ENCODE measurements around the gene ALDH3A2.

ALDH3A2 gene

DNA sequence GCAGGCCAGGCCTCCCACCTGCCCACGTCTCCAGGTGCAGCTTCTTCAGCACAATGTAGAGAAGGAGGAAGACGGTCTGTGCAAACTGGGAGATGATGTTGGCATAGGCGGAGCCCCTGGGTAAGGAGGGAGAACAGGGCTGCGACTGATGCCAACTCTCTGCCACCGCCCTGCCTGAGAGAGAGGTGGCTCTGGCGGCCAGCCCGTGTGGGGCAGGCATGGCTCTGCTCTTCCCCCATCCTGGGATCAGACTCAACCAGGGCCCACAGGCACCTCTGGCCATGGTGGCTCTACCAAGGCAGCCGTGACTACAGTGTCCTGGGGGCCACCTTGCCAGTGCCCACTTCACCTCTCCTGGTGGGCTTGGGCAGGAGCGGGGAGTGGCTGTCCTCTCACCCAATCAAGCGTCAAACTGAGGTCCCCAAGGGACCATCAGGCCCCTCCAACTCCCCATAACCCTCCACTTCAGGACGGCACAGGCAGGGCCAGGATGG is 59.2 kb downstream of the ALDH3A2 start:
- DNase-seq = no peak
- in situ Hi-C loops (cut with HindIII; ENCODE audit: low pct_ligation_motif_present, low pct_unique_long_range_greater_than_20kb, low sequenced_read_pairs) = no loop called here

DNA sequence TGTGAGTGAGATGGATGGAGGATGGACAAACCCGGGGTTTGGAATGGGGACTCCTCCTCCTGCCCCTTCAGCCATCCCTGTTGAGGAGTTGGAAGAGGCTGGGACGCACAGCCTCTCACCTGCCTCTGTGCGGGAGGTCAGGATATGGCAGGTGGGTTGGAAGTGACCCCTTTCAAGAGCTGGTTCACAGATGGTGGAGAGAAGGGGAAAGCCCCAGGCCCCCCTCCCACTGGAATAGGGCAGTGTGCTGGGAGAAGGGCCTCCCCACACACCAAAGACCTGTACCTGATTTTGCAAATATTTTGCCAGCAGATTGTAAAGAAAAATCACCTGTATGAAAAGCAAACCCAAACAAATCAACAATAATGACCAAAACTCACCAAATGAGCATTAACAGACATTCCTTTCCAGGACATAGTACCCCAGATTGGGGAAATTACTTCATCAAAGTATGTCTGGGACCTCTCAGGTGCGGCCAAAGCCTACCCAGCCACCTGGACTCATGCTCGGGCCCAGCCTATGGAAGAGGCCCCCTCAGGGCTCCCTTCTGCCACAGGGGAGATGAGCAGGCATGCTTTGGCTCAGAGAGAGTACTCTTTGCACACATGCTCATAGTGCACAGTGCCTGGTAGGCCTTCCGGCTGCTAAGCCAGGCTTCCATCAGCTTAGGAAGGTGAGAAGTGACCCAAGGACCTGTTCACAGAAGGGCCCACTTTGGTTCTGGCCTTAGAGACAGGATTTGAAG is 60.1 kb downstream of the ALDH3A2 start:
- in situ Hi-C loops (cut with HindIII; ENCODE audit: low pct_ligation_motif_present, low pct_unique_long_range_greater_than_20kb, low sequenced_read_pairs) = no loop called here
- DNase-seq = no peak

DNA sequence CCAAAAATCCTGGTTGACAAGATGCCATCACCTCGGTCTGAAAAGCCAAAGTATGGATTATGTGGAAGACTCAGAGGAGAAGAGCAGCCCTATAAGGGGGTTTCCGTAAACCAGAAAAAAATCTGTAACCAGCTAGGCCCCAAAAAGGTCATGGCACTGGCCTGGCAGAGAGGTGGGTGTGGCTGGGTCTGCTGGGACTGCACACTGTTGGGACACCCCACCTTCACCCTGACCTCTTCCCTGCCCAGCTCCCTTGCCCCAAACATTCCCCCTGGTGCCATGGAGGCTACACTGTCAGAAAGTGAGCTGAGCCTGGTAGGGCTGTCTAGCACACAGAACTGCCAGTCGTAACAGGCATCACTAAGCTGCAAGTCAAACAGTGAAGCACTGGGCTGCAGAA is 61.3 kb downstream of the ALDH3A2 start:
- in situ Hi-C loops (cut with HindIII; ENCODE audit: low pct_ligation_motif_present, low pct_unique_long_range_greater_than_20kb, low sequenced_read_pairs) = no loop called here
- no peak for DNase-seq

DNA sequence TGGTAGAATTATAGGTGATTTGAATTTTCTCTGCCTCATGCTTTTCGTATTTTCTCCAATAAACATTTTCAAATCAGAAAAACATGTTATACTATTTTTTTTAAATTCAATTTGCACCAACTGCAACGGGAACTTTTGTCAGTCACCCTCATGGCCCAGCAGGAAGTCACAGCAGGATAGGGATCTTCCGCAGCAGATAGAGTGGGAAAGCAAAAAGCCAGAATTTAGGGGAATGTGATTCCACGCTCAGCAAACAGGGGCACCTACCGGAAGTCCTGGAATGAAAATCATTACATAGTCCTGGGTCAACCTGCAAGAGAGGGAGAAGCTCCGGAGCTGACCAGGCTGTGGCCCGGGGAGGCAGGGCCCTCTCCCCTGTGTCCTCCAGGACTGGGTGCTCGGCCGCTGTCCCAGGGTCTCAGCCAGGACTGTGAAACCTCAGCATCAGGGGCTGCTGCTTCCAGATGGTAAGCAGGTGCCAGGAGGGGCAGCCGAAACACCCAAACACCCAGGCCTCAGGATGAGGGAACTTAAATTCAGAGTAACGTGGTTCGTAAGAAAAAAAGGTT is 64.0 kb downstream of the ALDH3A2 start:
- in situ Hi-C loops (cut with HindIII; ENCODE audit: low pct_ligation_motif_present, low pct_unique_long_range_greater_than_20kb, low sequenced_read_pairs) = no loop called here
- no peak for DNase-seq

GRCh38 chr17:19713462-19713861 is 64.9 kb downstream of the ALDH3A2 start:
- in situ Hi-C loops (cut with HindIII; ENCODE audit: low pct_ligation_motif_present, low pct_unique_long_range_greater_than_20kb, low sequenced_read_pairs) = no loop called here
- no peak for DNase-seq

DNA sequence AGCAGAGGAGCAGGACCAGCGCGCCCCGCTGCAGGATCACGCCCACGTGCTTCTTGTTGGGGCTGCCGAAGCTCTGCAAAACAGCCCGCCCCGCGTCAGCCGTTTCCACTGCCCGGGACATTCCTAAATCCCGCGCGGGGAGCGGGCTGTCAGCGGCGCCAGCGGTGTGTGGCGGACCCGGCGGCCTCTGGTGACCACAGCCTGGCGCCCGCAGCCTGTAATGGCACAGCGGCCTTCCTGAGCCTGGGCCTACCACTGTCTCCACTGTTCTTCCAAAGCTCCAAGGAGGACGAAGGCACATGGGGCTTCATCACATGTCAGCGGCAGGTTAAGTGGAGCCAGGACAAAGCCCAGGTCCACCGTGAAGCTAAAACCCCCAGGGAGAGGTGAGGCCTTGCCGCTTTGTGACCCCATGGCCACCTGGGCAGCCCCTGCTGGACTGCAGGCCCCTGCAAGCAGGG is 65.4 kb downstream of the ALDH3A2 start:
- DNase-seq = no peak

DNA sequence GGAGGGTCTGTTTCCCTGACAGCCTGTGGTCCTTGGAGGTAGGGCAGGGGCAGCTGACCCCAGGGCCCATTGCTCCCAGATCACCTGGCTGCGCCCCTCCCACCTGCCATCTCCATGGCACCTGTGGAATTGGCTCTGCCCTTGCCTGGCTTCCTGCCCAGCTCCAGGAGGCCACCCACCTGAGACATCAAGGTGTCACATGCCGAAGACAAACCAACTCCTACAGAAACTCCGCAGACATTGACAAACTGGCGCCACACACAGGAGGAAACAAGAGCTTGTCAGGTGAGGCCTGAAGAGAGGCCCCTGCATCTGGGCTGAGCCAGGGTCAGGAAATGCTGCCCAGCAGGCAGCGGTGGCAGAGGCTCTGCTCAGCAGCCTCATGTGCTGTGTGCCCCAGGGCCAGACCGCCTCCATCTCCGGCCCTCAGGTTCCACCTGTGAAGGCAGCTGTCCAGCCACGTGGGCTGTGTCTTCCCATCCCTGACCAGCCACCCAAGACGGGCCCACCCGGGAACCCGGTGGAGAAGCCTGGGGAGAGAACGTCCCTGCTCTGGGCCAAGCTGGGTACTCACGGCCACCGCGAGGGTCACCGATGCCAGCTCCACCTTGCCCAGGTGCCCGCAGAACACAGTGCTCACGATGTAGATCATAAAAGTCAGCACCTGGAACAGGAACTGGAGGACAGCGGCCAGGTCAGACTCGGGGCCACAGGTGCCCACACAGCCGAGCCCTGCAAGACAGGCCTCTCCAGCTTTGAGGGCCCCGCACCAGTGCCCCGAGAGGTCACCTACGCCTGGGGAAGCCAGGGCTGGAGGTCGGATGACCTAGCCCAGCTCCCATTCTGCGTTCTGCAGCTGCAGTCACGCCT is 66.2 kb downstream of the ALDH3A2 start:
- in situ Hi-C loops (cut with HindIII; ENCODE audit: low pct_ligation_motif_present, low pct_unique_long_range_greater_than_20kb, low sequenced_read_pairs) = no loop called here
- DNase-seq = no peak

More for the DNA sequence above, 65.4 kb downstream of the ALDH3A2 start:
- in situ Hi-C loops (cut with HindIII; ENCODE audit: low pct_ligation_motif_present, low pct_unique_long_range_greater_than_20kb, low sequenced_read_pairs) = no loop called here

GRCh38 chr17:19716108-19717030 is 67.8 kb downstream of the ALDH3A2 start, which contains the start of gene SLC47A2:
TSS of gene SLC47A2 (minus strand) at chr17:19716584. CDS start at chr17:19716555, 29 bp downstream.
- in situ Hi-C loops (cut with HindIII; ENCODE audit: low pct_ligation_motif_present, low pct_unique_long_range_greater_than_20kb, low sequenced_read_pairs) = no loop called here
- peak; percentile 71 for DNase-seq

DNA sequence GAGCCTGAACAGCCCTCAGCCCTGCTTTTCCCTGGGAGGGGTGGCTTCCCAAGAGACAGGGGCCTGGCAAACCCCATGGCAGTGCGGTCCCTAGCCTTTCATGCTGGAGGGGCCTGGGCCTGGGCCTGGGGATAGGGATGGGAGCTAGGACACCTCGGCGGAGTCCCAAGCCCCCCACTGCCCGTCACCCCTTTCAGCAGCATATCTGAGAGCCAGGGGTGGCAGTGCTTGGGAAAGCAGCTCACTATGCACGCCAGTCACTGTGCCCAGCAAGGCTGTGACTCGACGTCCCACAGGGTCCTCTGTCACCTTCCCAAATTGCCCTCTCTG is 68.4 kb downstream of the ALDH3A2 start:
- in situ Hi-C loops (cut with HindIII; ENCODE audit: low pct_ligation_motif_present, low pct_unique_long_range_greater_than_20kb, low sequenced_read_pairs) = no loop called here
- DNase-seq = no peak

GRCh38 chr17:19717411-19717908 is 68.9 kb downstream of the ALDH3A2 start:
- in situ Hi-C loops (cut with HindIII; ENCODE audit: low pct_ligation_motif_present, low pct_unique_long_range_greater_than_20kb, low sequenced_read_pairs) = no loop called here
- no peak for DNase-seq

DNA sequence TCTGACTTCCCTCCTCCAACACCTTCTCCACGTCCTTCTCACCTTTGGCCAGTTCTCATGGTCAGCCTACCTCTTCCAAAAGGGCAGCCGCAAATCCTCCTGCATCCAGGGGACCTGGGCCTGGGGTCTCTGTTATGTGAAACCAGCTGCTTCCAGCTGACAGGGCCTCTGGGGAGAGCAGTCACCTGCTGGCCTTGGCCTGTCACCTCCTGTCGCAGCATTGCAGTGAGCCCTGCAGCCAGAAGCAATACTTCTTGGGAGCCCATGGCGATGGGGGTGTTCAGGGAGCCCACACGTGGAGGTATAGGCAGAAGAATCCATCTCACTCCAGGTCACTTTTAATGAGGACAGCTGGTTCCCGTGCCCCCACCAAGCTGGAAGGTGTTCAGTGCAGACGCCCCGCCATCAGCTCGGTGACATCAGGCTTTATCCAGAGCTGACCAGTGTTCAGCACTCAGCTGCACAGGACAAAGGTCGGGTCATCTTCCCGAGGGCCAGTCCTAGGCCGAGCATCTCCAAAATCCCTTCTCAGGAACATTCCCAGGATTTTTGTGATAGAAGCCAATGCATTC is 69.6 kb downstream of the ALDH3A2 start:
- in situ Hi-C loops (cut with HindIII; ENCODE audit: low pct_ligation_motif_present, low pct_unique_long_range_greater_than_20kb, low sequenced_read_pairs) = no loop called here

GRCh38 chr17:19718613-19719354 is 70.2 kb downstream of the ALDH3A2 start:
- in situ Hi-C loops (cut with HindIII; ENCODE audit: low pct_ligation_motif_present, low pct_unique_long_range_greater_than_20kb, low sequenced_read_pairs) = no loop called here
- DNase-seq = peak; percentile 43

More for the DNA sequence above, 69.6 kb downstream of the ALDH3A2 start:
- DNase-seq = no peak

DNA sequence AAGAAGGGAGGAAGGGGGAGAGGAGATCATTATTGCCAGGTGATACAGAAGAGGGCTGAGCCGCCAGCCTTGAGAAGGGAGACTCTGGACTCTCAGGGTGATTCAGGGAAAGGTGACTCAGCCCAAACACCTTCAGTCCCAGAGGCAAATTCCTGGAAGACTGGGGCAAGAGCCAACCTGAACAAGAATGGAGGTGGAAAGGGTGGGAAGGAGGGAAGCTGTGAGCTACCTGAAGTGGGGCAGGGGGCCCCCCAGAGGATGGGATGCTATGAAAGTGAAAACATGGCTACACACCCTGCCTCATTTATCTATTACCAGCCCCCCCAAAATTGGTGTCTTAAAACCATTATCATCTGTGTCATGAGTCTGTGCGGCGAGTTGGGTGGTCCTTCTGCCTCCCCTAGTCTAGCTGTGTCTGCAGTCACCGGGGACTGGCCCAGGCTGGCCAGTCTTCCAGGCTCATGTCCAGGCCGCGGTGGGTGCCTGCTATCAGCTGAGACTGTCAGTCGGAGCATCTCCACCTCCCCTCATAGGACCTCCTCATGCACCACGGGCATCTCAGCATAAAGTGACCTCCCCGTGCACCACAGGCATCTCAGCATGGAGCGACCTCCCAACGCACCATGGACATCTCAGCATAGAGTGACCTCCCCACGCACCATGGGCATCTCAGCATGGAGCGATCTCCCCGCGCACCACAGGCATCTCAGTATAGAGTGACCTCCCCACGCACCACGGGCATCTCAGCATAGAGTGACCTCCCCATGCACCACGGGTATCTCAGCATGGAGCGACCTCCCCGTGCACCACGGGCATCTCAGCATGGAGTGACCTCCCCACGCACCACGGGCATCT is 71.0 kb downstream of the ALDH3A2 start:
- DNase-seq = peak; percentile 36
- in situ Hi-C loops (cut with HindIII; ENCODE audit: low pct_ligation_motif_present, low pct_unique_long_range_greater_than_20kb, low sequenced_read_pairs) = no loop called here

DNA sequence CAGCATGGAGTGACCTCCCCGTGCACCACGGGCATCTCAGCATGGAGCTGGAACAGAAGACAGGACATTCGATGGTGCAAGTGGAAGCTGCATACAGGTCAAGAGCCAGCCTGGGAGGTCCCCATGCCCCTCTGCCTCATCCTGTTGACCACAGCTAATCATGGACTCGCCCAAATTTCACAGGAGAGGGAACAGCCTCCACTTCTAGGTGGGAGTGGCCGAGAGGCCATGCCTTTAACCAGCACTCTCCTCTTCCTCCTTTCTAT is 71.6 kb downstream of the ALDH3A2 start:
- in situ Hi-C loops (cut with HindIII; ENCODE audit: low pct_ligation_motif_present, low pct_unique_long_range_greater_than_20kb, low sequenced_read_pairs) = no loop called here
- DNase-seq = no peak

GRCh38 chr17:19720631-19721426 is 72.3 kb downstream of the ALDH3A2 start:
- peak; percentile 85 for DNase-seq
- in situ Hi-C loops (cut with HindIII; ENCODE audit: low pct_ligation_motif_present, low pct_unique_long_range_greater_than_20kb, low sequenced_read_pairs) = no loop called here

DNA sequence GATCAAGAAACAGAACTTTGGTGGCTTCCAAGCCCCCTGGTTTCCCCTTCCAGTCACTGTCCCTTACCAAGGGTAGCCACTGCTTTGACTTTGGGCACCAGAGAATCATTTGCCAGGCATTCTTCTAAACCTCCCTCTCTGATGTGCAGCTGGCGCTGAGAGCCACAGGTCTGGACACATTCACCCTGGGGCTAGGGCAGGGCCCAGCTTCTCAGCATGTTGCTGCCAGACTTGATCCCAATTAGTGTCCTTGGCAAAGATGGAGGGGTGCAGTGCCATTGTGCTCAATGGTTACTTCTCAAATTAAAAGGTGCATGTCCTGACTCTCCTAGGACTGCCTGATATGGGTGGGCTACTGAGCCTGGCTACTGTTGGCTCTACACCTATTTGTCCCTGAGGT is 75.4 kb downstream of the ALDH3A2 start:
- in situ Hi-C loops (cut with HindIII; ENCODE audit: low pct_ligation_motif_present, low pct_unique_long_range_greater_than_20kb, low sequenced_read_pairs) = no loop called here

More for the DNA sequence above, 75.4 kb downstream of the ALDH3A2 start:
- DNase-seq = no peak
